Activated CD8-positive, alpha-beta memory T cell treated with anti-CD3 and anti-CD28 coated beads for 48 hours (primary cell): ENCODE results near the gene MS4A5.
"Not testable (repeated sequence)": the region's sequence is repeated elsewhere in the genome, so short reads cannot be mapped to it uniquely, and the experiment has no call there.

Source experiments
- DNase-seq, 3 experiments: peaks; one replicate each; pipeline ENCODE4 v3.0.0-alpha.2; 2020; ENCODE audit warnings: low read depth in 2 of 3, low spot score in 2 of 3

Gene MS4A5

GRCh38 chr11:60429272-60429671, at the start of gene MS4A5:
MS4A5 (plus strand) TSS chr11:60429572; CDS start chr11:60429675, 103 bp downstream.
- no peak for DNase-seq

- no peak for DNase-seq
These were observed 40.0 kb upstream of the MS4A5 start for GRCh38 chr11:60389279-60389910.

- no peak for DNase-seq
These were observed 39.0 kb upstream of the MS4A5 start for GRCh38 chr11:60390419-60390818.

GRCh38 chr11:60392361-60392760, 37.0 kb upstream of the MS4A5 start:
- DNase-seq = no peak

GRCh38 chr11:60393016-60393415, 36.4 kb upstream of the MS4A5 start:
- DNase-seq = no peak

GRCh38 chr11:60394666-60395380, 34.5 kb upstream of the MS4A5 start:
- DNase-seq = no peak

- no peak for DNase-seq
These were observed 33.0 kb upstream of the MS4A5 start, which contains the start of gene MS4A14 for GRCh38 chr11:60396382-60396781. MS4A14 (plus strand) TSS chr11:60396459; CDS start chr11:60396579, 120 bp downstream.

GRCh38 chr11:60396799-60397198, 32.6 kb upstream of the MS4A5 start:
- DNase-seq = no peak

- DNase-seq = no peak
These were observed 9.4 kb upstream of the MS4A5 start for GRCh38 chr11:60420015-60420414.

- no peak for DNase-seq
These were observed 6.8 kb upstream of the MS4A5 start for GRCh38 chr11:60422609-60423008.

- no peak for DNase-seq
These were observed 855 bp upstream of the MS4A5 start for GRCh38 chr11:60428517-60428916.

GRCh38 chr11:60431251-60431650, 1.9 kb downstream of the MS4A5 start:
- DNase-seq = no peak

- DNase-seq = no peak
These were observed 4.0 kb downstream of the MS4A5 start for GRCh38 chr11:60433401-60433800.

GRCh38 chr11:60447070-60447469, 17.7 kb downstream of the MS4A5 start:
- DNase-seq = no peak

GRCh38 chr11:60447846-60448245, 18.5 kb downstream of the MS4A5 start:
- no peak for DNase-seq

GRCh38 chr11:60451185-60451584, 21.8 kb downstream of the MS4A5 start:
- not testable (repeated sequence) for DNase-seq

GRCh38 chr11:60454212-60454611, 24.8 kb downstream of the MS4A5 start:
- no peak for DNase-seq

GRCh38 chr11:60455531-60456042, 26.2 kb downstream of the MS4A5 start, which contains the start of gene MS4A1:
MS4A1 (plus strand) TSS chr11:60455847; CDS start chr11:60462375, 6,528 bp downstream.
- DNase-seq = no peak

GRCh38 chr11:60457576-60457975, 28.2 kb downstream of the MS4A5 start:
- DNase-seq = no peak

- no peak for DNase-seq
These were observed 30.0 kb downstream of the MS4A5 start for GRCh38 chr11:60459345-60459744.

- no peak for DNase-seq
These were observed 39.5 kb downstream of the MS4A5 start for GRCh38 chr11:60468829-60469228.

GRCh38 chr11:60469723-60470122, 40.4 kb downstream of the MS4A5 start:
- no peak for DNase-seq
